Stimulated activated memory B cell treated with anti-CD40 and anti-IgM and Interleukin-4, amounts not matched to agents 10 μg/mL and 1 μg/mL and 100 μg/mL, for 72 hours (primary cell): ENCODE data around the gene ENDOU.

Source experiments
- ATAC-seq: fragments of 150-1000 bp; cut with Tn5 transposase; 2 replicates; pipeline ENCODE4 v1.10.0; 2021
- H3K27ac Mint-ChIP-seq: one replicate; pipeline ENCODE4 v1.8.0; 2022; ENCODE audit warnings: mild to moderate bottlenecking, mixed read lengths
- H3K27me3 Mint-ChIP-seq: one replicate; pipeline ENCODE4 v1.8.0; 2022; ENCODE audit warnings: mixed read lengths
- H3K36me3 Mint-ChIP-seq: one replicate; pipeline ENCODE4 v1.8.0; 2022; ENCODE audit warnings: mixed read lengths
- H3K4me1 Mint-ChIP-seq: one replicate; pipeline ENCODE4 v1.8.0; 2022; ENCODE audit warnings: mixed read lengths
- H3K4me3 Mint-ChIP-seq: one replicate; pipeline ENCODE4 v1.8.0; 2022; ENCODE audit warnings: mild to moderate bottlenecking, moderate library complexity, mixed read lengths
- H3K9me3 Mint-ChIP-seq: one replicate; pipeline ENCODE4 v1.8.0; 2022; ENCODE audit warnings: mixed read lengths

The ENDOU gene

DNA sequence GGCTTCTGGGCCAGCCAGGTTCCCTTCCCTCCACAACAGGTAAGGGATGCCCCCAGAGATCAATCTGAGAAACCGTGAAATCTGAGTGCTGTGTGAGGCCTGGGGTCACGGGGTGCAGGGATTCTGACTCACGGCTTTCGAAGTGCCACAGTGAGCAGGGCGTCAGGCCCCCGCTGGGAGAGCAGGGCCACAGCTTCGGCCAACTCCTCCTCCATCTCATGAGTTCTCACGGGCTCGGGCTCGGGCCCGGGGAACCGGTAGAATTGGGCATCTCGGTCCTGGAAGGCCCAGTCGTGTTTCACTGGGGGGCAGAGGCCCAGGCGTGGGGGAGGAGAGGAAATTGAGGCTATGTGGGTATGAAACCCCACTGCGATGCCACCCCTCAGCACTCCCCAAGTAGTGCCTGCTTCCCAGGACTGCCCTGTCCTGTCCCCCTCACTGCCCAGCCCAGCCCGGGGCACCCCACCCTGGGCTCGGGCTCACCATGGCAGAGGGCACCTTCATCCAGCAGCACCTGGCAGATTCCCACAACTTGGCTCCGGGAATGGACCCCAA, 25.7 kb upstream of the ENDOU start:
- Mint-ChIP-seq H3K36me3 (peaks cover 6% of the 10 kb centered on the region), H3K4me3 (no peak overlapping the region), H3K27me3 (no peaks in the 10 kb centered on the region), H3K27ac (peak overlapping the region; percentile 47), H3K4me1 (peaks cover 68% of the 10 kb centered on the region), H3K9me3 (no peaks in the 10 kb centered on the region)
- ATAC-seq: no peak

DNA sequence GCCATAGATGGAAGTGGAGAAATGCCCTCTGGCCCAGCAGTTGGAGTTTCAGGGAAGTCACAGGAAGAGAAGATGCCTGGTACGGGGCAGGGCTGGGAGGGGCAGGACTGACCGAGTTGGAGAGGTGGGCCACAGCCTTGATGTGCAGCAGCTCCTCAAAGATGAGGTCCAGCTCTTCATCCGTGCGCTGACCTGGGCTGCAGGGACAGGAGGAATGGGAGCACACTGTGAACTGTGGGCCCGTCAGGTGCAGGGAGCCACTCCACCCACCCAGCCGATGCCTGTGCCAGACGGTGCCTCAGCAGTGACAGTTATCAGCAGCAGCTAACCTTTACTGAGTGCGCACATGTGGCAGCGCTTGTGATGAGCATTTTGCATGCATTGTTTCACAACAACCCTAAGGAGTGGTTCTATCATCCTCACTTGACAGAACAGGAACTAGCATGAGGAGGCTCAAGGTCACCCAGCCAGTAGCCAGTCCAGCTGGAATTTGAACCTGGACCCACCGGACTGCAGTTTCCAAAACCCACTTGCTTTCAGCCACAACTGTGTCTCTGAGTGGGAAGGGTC, 25.0 kb upstream of the ENDOU start:
- Mint-ChIP-seq H3K27ac (no peak overlapping the region), H3K9me3 (no peaks in the 10 kb centered on the region), H3K4me1 (peaks cover 66% of the 10 kb centered on the region), H3K4me3 (no peak overlapping the region), H3K27me3 (no peaks in the 10 kb centered on the region), H3K36me3 (peaks cover 6% of the 10 kb centered on the region)
- ATAC-seq: no peak

- ATAC-seq: no peak
- peak overlapping the region; percentile 5 for H3K27ac Mint-ChIP-seq
- no peak overlapping the region for H3K4me3 Mint-ChIP-seq
- no peaks in the 10 kb centered on the region for H3K9me3 Mint-ChIP-seq
- peaks cover 54% of the 10 kb centered on the region for H3K4me1 Mint-ChIP-seq
- no peaks in the 10 kb centered on the region for H3K27me3 Mint-ChIP-seq
- H3K36me3 Mint-ChIP-seq: peaks cover 6% of the 10 kb centered on the region
Measured at GRCh38 chr12:47748899-47749298, 23.6 kb upstream of the ENDOU start.

DNA sequence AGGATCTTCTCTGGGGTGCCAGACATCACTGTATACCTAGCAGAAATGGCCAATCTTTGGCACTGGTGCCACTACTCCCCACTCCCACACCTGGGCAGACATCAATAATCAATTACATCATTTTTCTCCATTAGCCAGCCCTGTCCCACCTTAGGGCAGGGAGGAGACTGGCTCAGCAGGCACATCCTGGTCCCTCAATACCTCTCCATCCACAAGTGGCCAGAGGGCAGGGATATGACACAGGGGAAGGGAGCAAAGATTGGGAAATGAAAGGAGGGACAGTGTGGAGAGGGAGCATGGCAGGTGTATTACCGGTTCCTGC, 23.2 kb upstream of the ENDOU start:
- Mint-ChIP-seq H3K4me1 (peaks cover 54% of the 10 kb centered on the region), H3K36me3 (peaks cover 6% of the 10 kb centered on the region), H3K27me3 (no peaks in the 10 kb centered on the region), H3K4me3 (no peak overlapping the region), H3K27ac (no peak overlapping the region), H3K9me3 (no peaks in the 10 kb centered on the region)
- ATAC-seq: no peak

DNA sequence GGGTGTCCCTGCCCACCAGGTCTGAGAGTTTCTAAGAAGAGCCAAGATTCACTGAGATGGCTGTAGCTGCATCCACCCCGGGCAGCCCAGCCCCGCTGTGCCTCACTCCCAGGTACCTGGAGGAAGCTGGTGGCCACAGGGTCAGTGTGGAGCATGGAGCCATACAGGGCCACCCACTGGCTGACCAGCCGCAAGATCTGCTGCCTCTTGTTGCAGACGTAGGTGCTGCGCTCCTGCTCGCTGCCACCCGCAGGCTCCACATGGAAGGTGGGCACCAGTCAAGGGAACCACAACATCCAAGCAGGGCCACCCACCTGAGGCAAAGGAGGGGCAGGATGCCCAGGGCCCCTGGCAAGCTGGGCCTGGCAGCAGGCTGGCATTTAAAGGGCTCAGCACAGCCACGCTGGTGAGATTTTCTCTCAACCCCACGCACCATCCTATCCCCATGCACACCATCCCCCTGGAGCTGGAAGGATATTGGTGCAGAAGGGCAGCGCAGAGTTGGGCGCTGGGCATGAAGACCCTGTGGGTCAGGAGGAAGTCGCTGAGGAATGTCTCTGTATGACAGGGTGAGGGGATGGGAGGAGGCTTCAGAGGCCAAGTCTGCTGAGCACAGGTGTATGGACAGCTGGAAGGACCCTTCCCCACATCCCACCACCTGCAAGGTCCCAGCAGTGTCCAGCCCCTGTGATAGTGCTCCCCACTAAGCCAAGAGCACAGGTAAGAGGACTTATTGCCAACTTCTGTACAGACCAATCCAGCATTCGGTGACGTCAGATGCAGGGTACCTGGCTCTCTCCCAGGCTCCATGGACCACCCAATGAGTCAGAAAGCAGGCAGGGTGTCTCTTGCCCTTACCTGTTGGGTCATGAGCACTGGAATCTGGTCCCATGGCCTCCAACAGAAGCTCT, 22.6 kb upstream of the ENDOU start:
- Mint-ChIP-seq H3K27ac (peak overlapping the region; percentile 44), H3K9me3 (no peaks in the 10 kb centered on the region), H3K27me3 (no peaks in the 10 kb centered on the region), H3K36me3 (peaks cover 6% of the 10 kb centered on the region), H3K4me3 (no peak overlapping the region), H3K4me1 (peaks cover 51% of the 10 kb centered on the region)
- ATAC-seq: no peak

- Mint-ChIP-seq H3K9me3 (no peaks in the 10 kb centered on the region), H3K36me3 (peaks cover 6% of the 10 kb centered on the region), H3K4me1 (peaks cover 54% of the 10 kb centered on the region), H3K27ac (peak overlapping the region; percentile 44), H3K27me3 (no peaks in the 10 kb centered on the region), H3K4me3 (no peak overlapping the region)
- ATAC-seq: peak; percentile 77
Measured at GRCh38 chr12:47747126-47747525, 21.8 kb upstream of the ENDOU start.

DNA sequence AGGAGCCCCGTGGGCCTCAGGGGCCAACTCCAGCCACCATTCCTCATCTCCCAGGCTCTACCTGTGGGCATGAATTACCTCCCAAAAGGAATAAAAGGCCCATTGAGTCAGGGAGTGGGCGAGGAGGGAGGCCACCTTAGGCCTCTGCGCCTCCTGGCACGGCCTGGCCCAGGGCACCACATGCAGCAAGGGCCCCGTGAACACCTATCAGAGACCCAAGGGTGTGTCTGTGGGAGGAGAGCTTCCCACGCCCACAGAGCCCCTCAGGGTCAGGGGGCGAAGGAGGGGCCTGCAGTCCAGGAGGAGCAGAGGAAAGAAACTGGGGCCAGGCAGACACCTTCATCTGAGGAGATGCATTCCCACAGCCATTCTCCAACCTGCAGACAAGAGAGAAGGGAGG, 21.2 kb upstream of the ENDOU start:
- no peak for ATAC-seq
- H3K4me1 Mint-ChIP-seq: peaks cover 56% of the 10 kb centered on the region
- H3K4me3 Mint-ChIP-seq: no peak overlapping the region
- no peaks in the 10 kb centered on the region for H3K9me3 Mint-ChIP-seq
- no peaks in the 10 kb centered on the region for H3K27me3 Mint-ChIP-seq
- H3K27ac Mint-ChIP-seq: peak overlapping the region; percentile 44
- peaks cover 6% of the 10 kb centered on the region for H3K36me3 Mint-ChIP-seq

DNA sequence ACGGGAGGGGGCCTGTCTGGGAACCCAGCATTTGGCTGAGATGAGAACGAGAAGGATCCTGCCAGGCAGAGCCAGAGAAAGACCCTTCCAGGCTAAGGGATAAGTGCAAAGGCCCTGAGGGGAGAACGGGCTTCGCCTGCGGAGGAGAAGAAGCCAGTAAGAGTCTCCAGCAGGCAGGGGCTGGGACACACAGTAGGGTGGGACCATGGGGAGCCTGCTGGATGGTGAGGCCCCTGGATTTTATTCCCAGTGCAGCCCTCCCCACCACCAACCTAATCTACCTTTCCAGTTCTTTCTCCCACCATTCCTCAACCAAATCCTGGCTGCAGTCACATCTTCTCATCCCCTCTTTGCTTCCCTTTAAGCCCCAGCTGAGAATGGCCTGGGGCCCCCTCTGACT, 20.8 kb upstream of the ENDOU start:
- ATAC-seq: no peak
- H3K36me3 Mint-ChIP-seq: peaks cover 6% of the 10 kb centered on the region
- H3K4me3 Mint-ChIP-seq: peak overlapping the region; percentile 8
- peak overlapping the region; percentile 44 for H3K27ac Mint-ChIP-seq
- no peaks in the 10 kb centered on the region for H3K27me3 Mint-ChIP-seq
- H3K9me3 Mint-ChIP-seq: no peaks in the 10 kb centered on the region
- H3K4me1 Mint-ChIP-seq: peaks cover 60% of the 10 kb centered on the region

DNA sequence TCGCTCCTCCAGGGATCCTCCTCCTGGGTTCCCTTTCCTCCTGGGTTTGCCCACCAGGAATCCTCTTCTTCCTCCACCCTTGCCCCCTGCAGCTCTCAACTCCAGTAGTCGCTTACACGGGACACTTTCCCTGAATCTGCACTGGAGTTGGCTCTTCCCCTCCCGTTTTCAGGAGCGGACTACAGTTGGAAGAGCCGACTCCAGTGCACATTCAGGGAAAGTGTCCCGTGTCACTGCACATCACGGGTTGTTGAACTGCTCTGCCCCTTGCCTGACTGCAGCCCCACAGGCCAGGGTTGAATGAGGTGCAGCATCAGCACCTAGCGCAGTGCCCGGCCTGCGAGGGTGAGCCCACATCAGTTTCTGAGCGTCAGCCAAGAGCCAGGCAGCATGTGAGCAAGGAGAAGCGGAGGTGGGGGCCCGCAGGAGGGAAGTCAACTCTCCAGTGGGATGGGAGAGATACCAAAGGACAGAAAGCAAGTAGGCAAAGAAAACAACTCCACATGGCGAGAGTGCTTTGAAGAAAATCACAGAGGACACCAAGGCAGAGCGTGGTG, 20.3 kb upstream of the ENDOU start:
- no peak for ATAC-seq
- peaks cover 65% of the 10 kb centered on the region for H3K4me1 Mint-ChIP-seq

DNA sequence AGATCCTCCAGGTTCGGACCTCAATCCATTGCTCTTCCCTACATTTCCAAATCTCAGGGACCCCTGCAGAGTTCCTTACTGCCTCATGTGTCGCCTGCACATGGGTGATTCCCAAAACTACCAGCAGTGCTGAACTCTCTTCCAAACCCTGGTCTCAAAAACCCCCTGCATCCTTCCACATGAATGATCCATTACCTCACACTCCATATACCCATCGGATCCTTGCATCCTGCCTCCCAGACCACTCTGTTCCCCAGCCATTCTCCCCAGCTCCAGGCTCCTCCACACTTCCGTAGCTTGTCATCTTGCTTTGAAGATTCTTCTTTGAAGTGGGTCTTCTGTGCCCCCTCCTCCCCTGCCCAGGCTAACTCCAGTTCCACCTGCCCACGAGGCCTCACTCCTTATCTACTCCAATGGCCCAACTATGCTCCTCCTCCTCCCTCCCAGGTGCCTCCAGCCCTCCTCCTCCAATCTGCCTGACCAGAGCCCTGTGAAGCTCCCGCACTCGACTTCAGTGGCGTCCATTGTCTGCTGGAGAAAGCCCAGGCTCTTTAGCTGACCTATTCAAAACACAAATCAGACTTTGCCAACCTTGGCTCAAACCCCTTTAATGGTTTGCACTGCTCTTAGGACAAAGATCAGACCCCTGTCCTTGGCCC, 19.6 kb upstream of the ENDOU start:
- peaks cover 3% of the 10 kb centered on the region for H3K36me3 Mint-ChIP-seq
- peaks cover 69% of the 10 kb centered on the region for H3K4me1 Mint-ChIP-seq
- no peak overlapping the region for H3K4me3 Mint-ChIP-seq
- no peaks in the 10 kb centered on the region for H3K9me3 Mint-ChIP-seq
- no peak overlapping the region for H3K27ac Mint-ChIP-seq
- ATAC-seq: no peak
- H3K27me3 Mint-ChIP-seq: no peaks in the 10 kb centered on the region

More for the DNA sequence above, 20.3 kb upstream of the ENDOU start:
- H3K4me3 Mint-ChIP-seq: peak overlapping the region; percentile 8
- no peaks in the 10 kb centered on the region for H3K27me3 Mint-ChIP-seq
- H3K27ac Mint-ChIP-seq: peak overlapping the region; percentile 44
- H3K36me3 Mint-ChIP-seq: peaks cover 6% of the 10 kb centered on the region
- H3K9me3 Mint-ChIP-seq: no peaks in the 10 kb centered on the region

DNA sequence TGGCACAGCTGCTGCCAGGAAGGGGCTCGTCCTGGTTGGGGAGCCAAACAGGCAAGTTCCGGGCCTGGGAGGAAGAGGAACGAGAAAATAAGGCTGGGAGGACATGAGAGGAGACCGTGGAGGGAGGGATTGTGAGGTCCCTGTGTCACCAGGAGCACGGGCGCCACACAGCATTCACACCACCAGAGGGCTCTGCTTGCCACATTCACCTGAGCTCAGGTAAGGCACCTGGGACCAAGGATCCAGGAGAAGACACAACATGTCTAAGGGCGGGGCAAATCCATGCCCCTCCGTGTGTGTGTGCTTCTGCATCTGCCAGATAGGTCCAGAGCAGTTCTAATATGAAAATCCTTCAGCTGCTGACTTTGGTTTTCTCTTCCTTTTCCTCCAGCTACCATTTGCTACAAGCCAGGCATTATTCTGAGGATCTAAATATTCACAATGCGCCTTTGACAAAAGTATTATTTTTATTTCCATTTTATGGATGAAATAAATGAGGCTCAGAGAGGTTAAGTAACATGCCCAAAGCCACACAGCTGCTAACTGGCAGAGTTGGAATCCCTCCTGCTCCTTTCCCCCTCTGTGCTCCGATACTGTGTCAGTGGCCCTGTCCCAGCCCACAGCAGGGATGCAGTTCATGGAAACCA, 18.8 kb upstream of the ENDOU start:
- Mint-ChIP-seq H3K4me3 (no peak overlapping the region), H3K27me3 (no peaks in the 10 kb centered on the region), H3K27ac (no peak overlapping the region), H3K9me3 (no peaks in the 10 kb centered on the region), H3K36me3 (no peaks in the 10 kb centered on the region), H3K4me1 (peaks cover 72% of the 10 kb centered on the region)
- ATAC-seq: no peak

DNA sequence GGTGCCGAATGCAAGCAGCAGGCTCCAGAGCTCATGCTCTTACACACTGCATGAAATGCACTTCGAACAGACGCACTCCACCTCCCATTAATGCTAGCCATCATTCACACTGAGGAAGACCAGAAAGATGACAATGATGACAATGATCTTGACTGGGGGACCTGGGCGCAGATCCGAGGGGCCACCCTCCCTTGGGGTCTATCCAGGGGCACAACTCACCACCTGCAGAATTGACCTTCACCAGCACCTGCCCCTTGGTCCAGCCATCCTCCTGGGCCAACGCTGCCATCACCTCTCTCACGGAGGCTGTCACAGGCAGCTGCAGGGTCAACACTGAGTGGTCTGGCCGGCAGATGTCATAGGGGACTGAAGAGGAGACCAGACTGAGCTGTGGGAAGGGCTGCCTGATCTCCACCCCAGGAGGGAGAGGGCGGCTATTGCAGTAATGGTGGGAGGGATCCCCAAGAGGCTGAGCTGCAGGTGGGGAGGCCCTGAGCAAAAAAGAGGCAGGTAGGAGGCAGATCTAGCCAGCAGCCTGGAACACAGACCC, 18.1 kb upstream of the ENDOU start:
- ATAC-seq: no peak
- peaks cover 72% of the 10 kb centered on the region for H3K4me1 Mint-ChIP-seq
- H3K27me3 Mint-ChIP-seq: no peaks in the 10 kb centered on the region
- peak overlapping the region; percentile 12 for H3K27ac Mint-ChIP-seq
- H3K36me3 Mint-ChIP-seq: no peaks in the 10 kb centered on the region
- no peak overlapping the region for H3K4me3 Mint-ChIP-seq
- no peaks in the 10 kb centered on the region for H3K9me3 Mint-ChIP-seq

GRCh38 chr12:47742253-47742825, 17.0 kb upstream of the ENDOU start:
- Mint-ChIP-seq H3K4me1 (peaks cover 66% of the 10 kb centered on the region), H3K4me3 (no peak overlapping the region), H3K27ac (no peak overlapping the region), H3K9me3 (no peaks in the 10 kb centered on the region), H3K27me3 (no peaks in the 10 kb centered on the region), H3K36me3 (peaks cover under 1% of the 10 kb centered on the region)
- no peak for ATAC-seq

- Mint-ChIP-seq H3K27ac (peak overlapping the region; percentile 81), H3K9me3 (no peaks in the 10 kb centered on the region), H3K36me3 (peaks cover 5% of the 10 kb centered on the region), H3K27me3 (no peaks in the 10 kb centered on the region), H3K4me3 (peak overlapping the region; percentile 24), H3K4me1 (peaks cover 56% of the 10 kb centered on the region)
- ATAC-seq: peak; percentile 74
Measured at GRCh38 chr12:47741340-47741703, 16.0 kb upstream of the ENDOU start.
